ENCODE measurements around the gene METTL25B. TPM values are rescaled to one million over a fixed set of nuclear protein-coding genes. Genes with fewer than 3 reads are reported as not detected.

The METTL25B gene
- total RNA-seq, 1 experiment from 2014 or later = 34.6 TPM

DNA sequence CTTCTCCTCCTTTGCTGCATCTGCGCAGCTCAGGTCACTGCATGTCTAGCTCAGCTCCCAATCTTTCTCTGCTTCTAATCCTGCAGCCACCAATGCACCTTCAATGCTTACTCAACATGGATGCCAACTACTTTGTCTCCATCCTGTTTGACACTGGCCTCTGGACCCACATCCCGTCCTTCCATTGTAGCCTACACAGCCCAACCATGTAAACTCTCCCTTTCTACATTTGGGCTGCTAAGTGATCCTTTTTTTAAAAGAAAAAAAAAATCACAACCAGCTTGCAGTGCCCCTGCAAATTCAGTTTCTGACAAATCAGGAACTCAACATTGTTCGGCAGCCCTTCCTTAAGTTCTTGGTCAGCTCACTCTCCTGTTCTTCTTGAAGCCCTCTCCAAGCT is 13.4 kb upstream of the METTL25B start:
- in situ Hi-C loops (cut with HindIII; ENCODE audit: low pct_unique_long_range_greater_than_20kb, low sequenced_read_pairs) = no loop called here
- DNase-seq (ENCODE audit: low read depth) = no peak

DNA sequence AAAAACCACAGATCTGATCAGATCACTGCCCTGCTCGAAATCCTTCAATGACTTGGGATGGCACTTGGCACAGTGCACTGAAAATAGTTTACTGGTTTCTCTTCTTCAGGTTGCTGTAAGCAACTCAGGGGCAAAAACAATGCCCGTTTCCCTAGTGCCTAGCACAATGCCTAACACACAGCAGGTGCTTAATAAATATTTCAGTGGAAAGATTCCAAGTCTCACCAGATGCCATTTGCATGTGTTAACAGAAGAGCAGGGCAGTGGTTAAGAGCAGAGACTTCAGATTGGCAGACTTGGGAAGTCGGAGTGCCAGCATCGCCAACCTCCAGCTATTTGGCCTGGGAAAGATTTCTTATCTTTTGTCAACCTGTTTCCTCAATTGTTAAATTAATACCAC is 10.9 kb upstream of the METTL25B start:
- no peak for DNase-seq (ENCODE audit: low read depth)
- in situ Hi-C loops (cut with HindIII; ENCODE audit: low pct_unique_long_range_greater_than_20kb, low sequenced_read_pairs) = no loop called here

DNA sequence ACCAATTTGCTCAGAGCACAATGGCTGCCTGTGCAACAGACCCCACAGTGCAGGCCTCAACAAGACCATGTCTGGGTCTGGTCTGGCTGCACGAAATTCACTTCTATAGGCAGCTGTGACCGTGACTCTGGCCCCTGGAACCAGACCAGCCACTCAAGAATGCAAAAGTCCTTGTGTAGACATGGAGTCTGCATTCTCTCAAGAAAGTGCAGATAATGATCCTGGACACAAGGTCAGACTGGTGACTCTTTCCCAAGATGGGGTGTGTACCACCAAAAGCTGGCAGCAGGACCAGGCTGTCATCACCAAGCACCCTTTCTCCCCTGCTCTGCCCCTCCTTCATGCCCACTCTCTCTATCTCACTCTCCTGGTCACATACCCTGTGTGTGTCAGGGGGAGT is 7.1 kb upstream of the METTL25B start:
- no peak for DNase-seq (ENCODE audit: low read depth)
- in situ Hi-C loops (cut with HindIII; ENCODE audit: low pct_unique_long_range_greater_than_20kb, low sequenced_read_pairs) = no loop called here

DNA sequence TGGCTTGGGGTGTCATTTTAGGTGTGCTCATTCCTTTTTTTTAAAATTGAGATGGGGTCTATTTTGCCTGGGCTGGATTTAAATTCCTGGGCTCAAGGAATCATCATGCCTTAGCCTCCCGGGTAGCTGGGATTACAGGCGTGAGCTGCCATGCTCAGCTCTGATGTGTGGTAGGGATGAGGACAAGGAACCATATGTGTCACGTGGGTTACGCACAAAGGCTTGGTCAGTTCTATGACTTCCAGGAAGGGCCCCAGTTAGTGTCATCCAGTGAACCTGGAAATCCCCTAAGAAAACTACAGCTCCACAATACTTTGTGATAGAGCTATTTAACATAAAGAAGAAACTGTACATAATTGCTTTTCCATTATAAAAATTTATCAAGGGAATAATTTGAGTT is 6.7 kb upstream of the METTL25B start:
- DNase-seq (ENCODE audit: low read depth) = no peak
- in situ Hi-C loops (cut with HindIII; ENCODE audit: low pct_unique_long_range_greater_than_20kb, low sequenced_read_pairs) = no loop called here

DNA sequence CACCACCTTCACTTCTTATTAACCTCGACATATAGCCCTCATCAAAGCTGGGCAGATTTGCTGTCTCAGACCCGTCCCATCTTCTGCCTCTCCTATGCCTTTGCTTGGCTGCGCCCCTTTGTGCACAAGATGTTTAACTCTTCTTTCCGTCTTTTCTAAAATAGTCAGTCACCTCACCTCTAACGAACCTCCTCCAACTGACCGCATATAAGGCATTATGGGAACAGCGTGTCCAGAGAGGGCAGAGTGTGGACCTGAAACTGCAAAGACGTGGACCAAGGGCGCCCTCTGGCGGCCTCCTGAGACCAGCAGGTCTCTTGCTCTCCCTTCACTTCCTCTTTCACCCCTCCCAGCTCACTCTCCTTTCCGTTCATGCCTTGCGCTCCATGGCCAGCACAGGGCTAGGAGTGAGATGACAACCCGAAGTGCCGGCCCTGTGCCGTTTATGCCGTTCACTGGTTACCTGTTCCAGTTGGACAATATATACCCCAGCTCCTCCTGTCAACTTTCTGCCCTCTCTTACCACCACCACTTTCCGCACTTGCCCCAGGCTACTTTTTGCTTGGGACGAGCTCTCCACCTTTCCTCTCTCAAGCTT is 2.5 kb upstream of the METTL25B start:
- in situ Hi-C loops (cut with HindIII; ENCODE audit: low pct_unique_long_range_greater_than_20kb, low sequenced_read_pairs) = no loop called here

DNA sequence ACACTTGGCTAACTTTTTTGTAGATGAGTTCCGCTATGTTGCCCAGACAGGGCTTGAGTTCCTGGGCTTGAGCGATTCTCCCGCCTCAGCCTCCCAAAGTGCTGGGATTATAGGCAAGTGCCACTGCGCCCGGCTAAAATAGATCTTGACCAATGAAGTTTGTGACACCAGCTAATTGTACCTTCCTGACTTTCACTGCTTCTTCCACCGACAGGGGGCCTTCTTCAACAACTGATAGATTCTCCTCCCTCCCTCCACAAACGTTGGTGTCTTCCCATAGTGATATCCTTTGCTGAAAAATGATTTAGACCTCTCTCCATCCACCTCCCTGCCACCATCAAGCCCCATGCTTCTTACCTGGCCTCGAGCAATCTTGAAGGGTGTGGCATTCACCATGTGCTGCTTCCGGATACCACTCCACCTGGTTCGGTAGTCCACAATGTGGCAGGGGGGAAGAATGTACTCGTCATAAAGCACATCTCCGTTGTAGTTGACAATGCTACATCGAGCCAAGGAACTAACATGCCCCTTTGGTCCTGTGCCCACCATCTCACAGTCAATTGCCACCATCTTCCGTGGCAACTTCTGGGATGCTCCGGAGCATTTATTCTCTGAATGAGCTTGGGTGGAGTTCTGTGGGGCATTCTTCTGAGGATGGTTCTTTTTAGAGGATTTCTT is 1.6 kb upstream of the METTL25B start:
- peak; percentile 70 for DNase-seq (ENCODE audit: low read depth)

More for the DNA sequence above, 2.5 kb upstream of the METTL25B start:
- DNase-seq (ENCODE audit: low read depth) = peak; percentile 85

DNA sequence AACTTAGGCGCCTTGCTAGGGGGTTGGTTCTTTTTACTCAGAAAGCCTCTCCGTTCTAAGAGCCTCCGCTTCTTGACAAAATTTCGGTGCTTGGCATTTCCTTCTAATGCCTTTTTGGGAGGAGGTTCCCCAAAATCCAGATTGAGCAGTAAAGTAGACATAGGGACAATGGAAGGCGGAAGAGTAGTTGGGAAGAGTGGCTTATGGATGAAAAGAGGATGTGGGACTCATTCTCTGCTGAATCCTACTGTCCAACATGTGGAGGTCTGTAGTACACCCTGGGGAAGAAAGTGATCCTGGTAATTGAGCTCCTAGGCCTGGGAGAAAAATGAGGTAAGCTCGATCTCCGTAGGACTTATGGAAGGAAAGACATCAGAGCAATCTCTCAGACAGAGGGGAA is 777 bp upstream of the METTL25B start:
- DNase-seq (ENCODE audit: low read depth) = no peak
- in situ Hi-C loops (cut with HindIII; ENCODE audit: low pct_unique_long_range_greater_than_20kb, low sequenced_read_pairs) = no loop called here

More for the DNA sequence above, 1.6 kb upstream of the METTL25B start:
- in situ Hi-C loops (cut with HindIII; ENCODE audit: low pct_unique_long_range_greater_than_20kb, low sequenced_read_pairs) = no loop called here

DNA sequence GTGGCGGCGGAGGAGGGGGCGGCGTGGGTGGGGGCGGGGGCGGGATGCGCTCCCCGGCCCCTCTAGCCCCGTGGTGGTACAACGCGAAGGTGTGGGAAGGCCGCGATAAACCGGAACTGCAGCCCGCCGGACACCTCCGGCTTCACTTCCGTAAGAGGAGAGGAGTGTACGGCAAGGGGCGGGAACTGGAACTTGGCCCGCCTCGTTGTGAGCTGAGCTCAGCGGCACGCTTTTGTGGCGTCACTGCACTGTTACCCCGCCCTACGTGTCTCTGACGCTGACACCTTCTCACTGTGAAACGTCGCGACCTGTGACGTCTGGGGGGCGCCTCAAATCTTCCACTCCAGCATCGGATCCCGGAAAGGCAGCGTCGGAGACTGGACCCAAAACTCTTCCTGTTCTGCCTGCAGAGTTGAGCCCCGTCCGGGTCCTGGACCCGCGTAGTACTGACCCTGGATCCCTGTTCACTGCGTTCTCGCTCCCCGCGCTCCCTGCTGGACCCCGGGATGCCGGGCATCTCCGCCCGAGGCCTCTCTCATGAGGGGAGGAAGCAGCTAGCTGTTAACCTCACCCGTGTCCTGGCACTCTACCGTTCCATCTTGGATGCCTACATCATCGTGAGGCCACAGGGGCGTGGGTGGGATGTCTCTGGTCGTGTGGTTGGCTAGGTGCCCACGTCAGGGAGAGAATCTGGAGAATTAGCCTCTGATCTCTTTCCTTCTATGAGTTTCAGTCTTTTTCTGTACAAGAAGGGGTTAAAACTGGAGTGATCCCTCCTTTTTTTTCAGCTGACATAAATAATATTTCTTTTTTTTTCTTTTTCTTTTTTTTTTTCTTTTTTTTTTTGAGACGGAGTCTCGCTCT is 562 bp downstream of the METTL25B start, which contains the start of gene ISG20L2:
Gene ISG20L2 (minus strand): TSS at position 168 of the 864 bp plus-strand sequence. CDS start 1,114 bp downstream, outside the sequence.
- in situ Hi-C loops (cut with HindIII; ENCODE audit: low pct_unique_long_range_greater_than_20kb, low sequenced_read_pairs) = no loop called here
- DNase-seq (ENCODE audit: low read depth) = peak; percentile 90

DNA sequence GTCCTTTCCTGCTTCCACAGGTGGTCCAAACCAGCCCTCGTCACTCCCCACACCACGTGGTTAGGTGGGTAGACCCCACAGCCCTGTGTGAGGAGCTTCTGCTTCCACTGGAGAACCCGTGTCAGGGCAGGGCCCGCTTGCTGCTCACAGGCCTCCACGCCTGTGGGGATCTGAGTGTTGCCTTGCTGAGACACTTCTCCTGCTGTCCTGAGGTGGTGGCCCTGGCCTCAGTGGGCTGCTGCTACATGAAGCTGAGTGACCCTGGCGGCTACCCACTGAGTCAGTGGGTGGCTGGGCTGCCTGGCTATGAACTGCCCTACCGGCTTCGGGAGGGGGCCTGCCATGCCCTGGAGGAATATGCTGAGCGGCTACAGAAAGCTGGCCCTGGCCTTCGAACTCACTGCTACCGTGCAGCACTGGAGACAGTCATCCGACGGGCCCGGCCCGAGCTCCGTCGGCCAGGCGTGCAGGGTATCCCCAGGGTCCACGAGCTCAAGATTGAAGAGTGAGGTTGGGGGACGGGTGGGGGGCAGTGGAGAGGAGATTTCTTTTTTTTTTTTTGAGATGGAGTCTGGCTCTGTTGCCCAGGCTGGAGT is 5.8 kb downstream of the METTL25B start:
- DNase-seq (ENCODE audit: low read depth) = no peak
- in situ Hi-C loops (cut with HindIII; ENCODE audit: low pct_unique_long_range_greater_than_20kb, low sequenced_read_pairs) = no loop called here

DNA sequence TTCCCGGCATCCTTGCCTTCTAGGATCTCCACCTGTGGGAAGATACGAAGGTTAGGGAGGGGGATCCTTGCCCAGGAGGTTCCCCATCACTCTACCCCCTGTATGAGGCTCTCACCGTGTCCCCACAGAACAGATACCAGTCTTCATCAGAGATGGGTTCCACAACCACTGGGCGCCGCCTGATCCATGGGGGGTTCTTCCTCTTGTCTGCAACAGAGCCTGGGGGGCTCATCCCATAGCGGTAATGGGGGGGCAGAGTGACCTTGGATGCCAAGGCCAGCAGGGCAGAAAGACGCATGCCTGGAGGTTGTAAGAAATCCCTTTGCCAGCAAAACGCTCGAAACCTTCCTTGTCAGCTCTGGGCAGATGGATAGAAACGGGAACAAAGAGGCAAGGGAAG is 10.1 kb downstream of the METTL25B start:
- in situ Hi-C loops (cut with HindIII; ENCODE audit: low pct_unique_long_range_greater_than_20kb, low sequenced_read_pairs) = no loop called here
- no peak for DNase-seq (ENCODE audit: low read depth)

DNA sequence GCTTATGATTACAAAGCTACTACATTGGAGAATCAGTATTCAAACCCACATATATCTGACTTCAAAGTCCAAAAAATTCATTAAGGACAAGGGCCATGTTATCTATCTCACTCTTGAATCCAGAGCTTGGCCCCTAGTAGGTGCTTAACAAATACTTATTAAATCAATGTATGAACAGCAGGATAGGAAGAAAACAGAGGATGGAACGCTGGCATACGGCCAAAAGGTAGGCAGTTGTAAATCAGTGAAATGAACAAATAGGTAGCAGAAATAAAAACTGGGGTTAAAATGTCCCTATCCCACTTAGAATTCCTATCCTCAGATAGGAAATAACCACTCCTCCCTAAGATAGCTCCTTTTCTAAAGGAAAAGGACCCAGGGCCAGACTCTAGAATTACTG is 10.6 kb downstream of the METTL25B start:
- DNase-seq (ENCODE audit: low read depth) = no peak
- in situ Hi-C loops (cut with HindIII; ENCODE audit: low pct_unique_long_range_greater_than_20kb, low sequenced_read_pairs) = no loop called here

DNA sequence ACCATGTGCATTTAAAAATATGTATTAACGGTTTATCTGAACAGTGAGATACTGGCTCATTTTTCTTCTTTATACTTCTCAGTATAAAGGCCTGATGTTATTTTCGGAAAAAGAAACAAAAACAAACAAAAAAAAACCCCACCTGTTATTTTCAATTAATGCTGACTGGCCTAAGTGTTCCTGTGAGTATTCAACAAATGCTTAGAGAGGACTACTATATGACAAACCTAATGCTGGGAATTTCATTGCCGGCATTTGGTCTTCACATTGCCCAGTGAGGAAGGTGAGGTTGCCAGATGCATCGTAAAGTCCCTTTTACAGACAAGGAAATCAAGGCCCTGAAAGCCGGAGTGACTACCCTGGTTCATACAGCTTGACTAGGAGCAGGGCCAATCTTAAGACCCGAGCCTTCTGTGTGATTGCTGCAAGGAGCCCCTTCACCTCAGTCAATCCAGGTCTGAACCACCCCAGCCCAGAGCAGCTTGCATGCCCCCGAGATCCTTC is 12.0 kb downstream of the METTL25B start:
- in situ Hi-C loops (cut with HindIII; ENCODE audit: low pct_unique_long_range_greater_than_20kb, low sequenced_read_pairs) = no loop called here
- DNase-seq (ENCODE audit: low read depth) = no peak

DNA sequence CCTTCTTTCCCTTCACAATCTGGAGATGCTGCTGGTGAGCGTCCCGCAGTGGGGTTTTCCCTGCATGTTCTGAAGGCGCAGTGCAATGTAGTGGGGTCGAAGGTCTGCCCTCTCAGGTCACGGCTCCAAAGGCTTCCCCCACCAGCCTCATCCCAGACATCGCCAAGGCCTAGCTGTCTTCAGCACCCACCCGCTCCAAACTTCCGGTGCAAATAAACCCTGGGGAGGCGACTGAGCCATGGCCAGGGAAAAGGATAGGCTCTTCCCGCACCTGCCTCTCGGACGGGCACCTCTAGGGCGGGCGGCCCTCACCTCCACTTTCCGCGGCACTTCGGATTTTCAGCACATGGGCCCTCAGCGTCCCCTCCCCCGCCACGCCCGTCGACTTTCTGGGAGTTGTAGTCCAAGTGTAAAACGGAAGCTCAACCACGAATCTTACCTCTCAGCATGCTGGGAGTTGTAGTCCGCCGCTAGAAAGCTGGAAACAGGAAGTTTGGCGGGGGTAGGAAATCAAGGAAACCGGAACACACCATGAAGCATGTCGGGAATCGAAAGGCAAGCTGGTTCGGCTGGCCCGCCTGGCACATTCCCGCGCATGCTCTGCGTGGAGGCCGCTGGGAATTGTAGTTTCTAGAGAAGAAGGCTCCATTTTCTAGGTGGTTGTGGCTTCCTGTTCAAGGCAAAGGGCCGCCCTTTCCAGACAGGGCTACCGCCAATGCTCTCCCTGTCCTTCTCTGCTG is 12.6 kb downstream of the METTL25B start, which contains the start of gene MRPL24:
Gene MRPL24 (minus strand): TSS at position 348 of the 740 bp plus-strand sequence. CDS start 2,384 bp downstream, outside the sequence.
- peak; percentile 99 for DNase-seq (ENCODE audit: low read depth)
- in situ Hi-C loops (cut with HindIII; ENCODE audit: low pct_unique_long_range_greater_than_20kb, low sequenced_read_pairs) = no loop called here

DNA sequence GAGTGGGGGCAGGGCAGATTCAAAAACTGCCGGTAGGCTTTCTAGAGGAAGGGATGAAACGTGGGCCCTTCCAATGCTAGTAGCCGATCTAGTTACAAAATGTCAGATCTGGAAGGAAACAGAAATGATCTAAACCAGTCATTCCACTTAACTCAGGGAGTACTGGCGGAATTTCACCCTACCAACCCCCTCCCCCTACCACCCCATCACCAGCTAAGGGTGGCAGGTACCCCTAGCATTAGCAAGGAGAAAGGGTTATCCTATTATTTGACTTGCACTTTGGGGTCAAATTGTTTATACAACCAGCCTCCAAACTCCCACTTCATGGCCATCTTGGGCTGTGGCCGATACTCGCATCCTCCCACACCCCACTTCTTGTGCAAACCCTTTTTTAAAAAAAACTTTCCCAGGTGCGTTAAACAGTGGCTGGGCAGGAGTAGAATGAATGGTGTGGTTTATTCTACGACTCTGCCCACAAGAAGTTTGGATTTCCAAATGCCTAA is 13.3 kb downstream of the METTL25B start:
- no peak for DNase-seq (ENCODE audit: low read depth)
- in situ Hi-C loops (cut with HindIII; ENCODE audit: low pct_unique_long_range_greater_than_20kb, low sequenced_read_pairs) = no loop called here

DNA sequence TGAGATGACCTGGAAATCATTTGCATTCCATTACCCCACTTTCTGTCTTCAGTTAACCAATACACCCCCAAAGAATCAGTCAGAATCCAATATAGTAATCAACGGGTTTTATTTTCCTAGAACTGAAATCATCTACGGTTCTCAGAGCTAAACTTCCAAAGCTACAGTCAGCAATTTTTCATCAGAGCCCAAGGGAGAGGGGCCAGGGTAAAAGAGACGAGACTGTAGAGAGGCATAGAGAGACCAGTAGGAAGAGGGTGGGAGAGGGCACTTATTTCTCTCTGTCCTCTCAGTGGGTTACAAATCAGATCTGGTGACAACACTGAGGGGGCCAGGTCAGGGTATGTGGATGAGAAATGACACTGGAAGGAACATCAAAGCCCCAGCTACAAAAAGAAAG is 13.7 kb downstream of the METTL25B start:
- no peak for DNase-seq (ENCODE audit: low read depth)
- in situ Hi-C loops (cut with HindIII; ENCODE audit: low pct_unique_long_range_greater_than_20kb, low sequenced_read_pairs) = no loop called here

DNA sequence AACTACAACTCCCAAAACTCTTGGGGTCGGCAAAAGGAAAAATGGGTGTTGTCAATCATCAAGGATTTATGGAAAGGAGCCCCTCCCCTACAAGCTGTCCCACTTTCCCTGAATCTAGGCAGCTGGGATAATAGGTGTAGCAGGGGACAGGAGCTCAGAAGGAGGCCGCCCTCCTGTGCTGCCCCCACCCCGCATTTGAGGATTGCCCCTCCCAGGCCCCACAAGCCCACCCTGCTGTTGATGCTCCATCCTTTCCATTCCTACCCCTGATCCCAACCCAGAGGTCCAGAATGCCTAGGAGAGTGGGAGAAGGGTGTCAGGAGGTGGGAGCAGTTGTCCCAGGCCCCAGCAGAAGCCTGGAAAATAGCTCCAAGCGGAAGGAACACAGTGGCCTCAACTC is 14.5 kb downstream of the METTL25B start:
- no peak for DNase-seq (ENCODE audit: low read depth)
- in situ Hi-C loops (cut with HindIII; ENCODE audit: low pct_unique_long_range_greater_than_20kb, low sequenced_read_pairs) = no loop called here

DNA sequence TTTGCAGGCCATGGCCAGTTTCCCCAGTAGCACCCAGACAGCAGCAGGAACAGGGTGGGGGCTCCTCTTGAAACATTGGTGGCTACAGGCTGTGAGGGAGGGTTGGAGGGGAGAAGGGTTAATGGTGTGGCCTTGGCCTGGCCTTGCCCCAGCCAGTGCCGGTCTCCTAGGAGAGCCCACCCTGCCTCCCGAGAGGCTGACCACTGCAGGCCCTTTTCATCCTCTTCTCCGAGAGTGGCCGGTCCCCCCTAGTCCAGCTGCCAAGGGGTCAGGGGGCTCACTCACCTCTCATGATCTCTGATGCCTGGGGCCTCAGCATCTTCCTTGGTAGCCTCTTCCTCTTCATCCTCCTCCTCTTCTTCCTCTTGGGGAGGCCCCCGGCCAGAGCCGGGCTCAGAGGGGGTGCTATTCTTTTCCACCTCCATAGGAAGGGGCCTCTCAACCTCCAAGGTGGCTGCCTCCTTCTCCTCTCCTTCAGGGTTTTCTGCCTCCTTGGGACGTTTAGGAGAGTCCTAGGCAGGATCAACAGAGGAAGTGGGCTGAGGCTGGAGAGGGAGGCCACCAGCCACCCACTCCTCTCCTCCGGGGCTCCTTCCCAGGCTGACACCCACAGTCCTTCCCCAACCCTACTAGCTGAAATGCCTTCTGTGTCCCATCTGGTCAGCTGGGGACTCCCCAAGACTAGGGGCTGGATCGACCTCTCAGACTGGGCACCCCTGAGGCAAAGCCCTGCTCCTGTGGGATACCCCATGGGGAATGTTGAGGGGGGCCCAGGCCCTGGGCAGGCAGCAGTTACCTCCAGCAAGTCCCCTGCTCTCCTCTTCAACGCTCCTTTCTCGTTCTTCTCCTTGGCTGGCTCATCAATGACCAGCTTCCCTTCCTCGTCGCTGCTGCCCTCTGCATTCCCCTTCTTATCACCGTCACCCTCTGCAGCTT is 15.4 kb downstream of the METTL25B start:
- in situ Hi-C loops (cut with HindIII; ENCODE audit: low pct_unique_long_range_greater_than_20kb, low sequenced_read_pairs) = no loop called here
- DNase-seq (ENCODE audit: low read depth) = no peak
